ENCODE measurements around the gene ENDOG.

Gene ENDOG

DNA sequence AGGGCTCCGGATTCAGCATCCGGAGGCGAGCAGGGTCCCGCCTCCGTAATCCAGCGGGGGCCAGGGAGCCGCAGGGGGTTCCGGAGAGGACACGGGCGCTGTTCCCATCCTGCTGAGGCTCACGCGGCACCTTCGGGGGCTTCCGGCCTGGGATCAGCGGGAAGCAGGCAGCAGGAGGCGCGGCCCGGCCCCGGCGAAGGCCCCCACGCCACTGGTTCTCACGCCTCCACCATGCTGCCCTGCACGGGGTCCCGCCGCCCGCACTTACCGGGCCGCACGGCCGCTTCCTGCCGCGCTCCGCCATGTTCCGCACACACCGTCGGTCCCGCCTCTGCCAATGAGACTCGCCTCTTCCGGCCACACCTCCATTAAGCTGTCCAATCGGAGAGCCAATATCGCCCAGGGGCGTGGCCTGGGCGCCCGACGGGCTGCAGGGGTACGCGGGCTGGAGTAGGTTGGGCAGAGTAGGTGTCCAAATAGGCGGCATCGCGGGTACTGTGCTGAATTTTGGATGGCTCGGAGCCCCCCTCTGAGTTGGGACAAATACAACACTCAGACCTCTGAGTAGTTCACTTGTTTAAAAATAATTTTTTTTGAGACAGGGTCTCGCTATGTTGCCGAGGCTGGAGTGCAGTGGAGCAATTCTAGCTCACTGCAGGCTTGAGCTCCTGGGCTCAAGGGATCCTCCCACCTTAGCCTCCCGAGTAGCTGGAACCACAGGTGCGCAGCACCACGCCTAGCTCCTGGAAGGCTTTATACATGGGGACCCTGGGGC lies 11.4 kb downstream of the ENDOG start, which contains the start of gene SPOUT1:
Gene SPOUT1 (minus strand): TSS at position 318 of the 775 bp plus-strand sequence. CDS start 14 bp downstream, at position 304.
- peak within 1 kb of the TSS; percentile 29 to 81 for H3K27ac ChIP-seq
- no peak for TF ChIP-seq CTCF (IDR thresholded peaks at IDR 0.05)
- DNase-seq (ENCODE audit: low spot score), result peak; percentile 95

DNA sequence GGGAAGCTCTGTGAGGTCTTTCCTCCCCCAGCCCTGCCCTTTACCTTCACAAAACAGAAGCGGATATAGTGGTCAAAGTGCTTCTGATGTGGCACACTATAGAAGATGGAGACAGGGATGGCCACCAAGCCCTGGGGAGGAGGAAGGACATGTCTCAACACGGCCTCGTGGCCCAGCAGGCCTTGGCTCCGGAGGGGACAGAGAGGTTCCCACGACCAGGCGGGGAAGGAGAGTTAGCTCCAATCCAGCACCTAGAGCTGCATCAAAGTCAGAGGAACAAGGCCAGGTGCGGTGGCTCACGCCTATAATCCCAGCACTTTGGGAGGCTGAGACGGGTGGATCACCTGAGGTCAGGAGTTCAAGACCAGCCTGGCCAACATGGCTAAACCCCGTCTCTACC lies 15.4 kb downstream of the ENDOG start:
- no peak for TF ChIP-seq CTCF (IDR thresholded peaks at IDR 0.05)
- no peak overlapping the region for H3K27ac ChIP-seq
- no peak overlapping the region for H3K4me3 ChIP-seq
- DNase-seq (ENCODE audit: low spot score), result no peak

More for the DNA sequence above, 11.4 kb downstream of the ENDOG start, which contains the start of gene SPOUT1:
- peak within 1 kb of the TSS; percentile 90 for H3K4me3 ChIP-seq

GRCh38 chr9:128835246-128836210 lies 17.2 kb downstream of the ENDOG start:
- no peak for TF ChIP-seq CTCF (IDR thresholded peaks at IDR 0.05)
- Histone ChIP-seq H3K4me3 (no peak overlapping the region), H3K27ac (no peak overlapping the region)
- no peak for DNase-seq (ENCODE audit: low spot score)

- Histone ChIP-seq H3K27ac (no peak overlapping the region), H3K4me3 (no peak overlapping the region)
- no peak for TF ChIP-seq CTCF (IDR thresholded peaks at IDR 0.05)
- DNase-seq (ENCODE audit: low spot score), result no peak
These were observed 18.3 kb downstream of the ENDOG start for GRCh38 chr9:128836509-128837145.

GRCh38 chr9:128838338-128838737 lies 20.0 kb downstream of the ENDOG start:
- DNase-seq (ENCODE audit: low spot score), result no peak
- Histone ChIP-seq H3K27ac (no peak overlapping the region), H3K4me3 (no peak overlapping the region)
- TF ChIP-seq CTCF (IDR thresholded peaks at IDR 0.05), result no peak

DNA sequence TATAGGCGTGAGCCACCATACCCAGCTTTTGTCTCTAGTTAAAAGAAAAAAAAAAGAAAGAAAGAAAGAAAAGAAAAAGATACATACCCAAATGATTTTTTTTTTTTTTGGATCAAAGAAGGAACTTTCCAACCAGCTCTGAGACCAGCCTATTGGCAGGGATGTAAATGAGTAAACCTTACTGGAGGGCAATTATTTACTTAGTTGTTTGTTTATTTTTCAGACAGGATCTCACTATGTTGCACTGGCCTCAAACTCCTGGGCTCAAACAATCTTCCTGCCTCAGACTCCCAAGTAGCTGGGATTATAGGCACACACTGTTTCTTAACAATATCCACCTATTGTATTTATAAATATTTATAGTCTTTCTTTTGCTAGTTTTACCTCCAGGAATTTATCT lies 22.2 kb downstream of the ENDOG start:
- DNase-seq (ENCODE audit: low spot score), result no peak
- Histone ChIP-seq H3K27ac (no peak overlapping the region), H3K4me3 (no peak overlapping the region)
- no peak for TF ChIP-seq CTCF (IDR thresholded peaks at IDR 0.05)
